GM18873 (cell line): ENCODE measurements around the gene SFXN5.

Experiments
- ATAC-seq: cut with Tn5 transposase; IDR thresholded peaks from one replicate; pipeline ENCODE4 v1.9.1; 2021; ENCODE audit warnings: mild to moderate bottlenecking, moderate library complexity, moderate number of reproducible peaks; ENCODE audit not compliant: unreplicated experiment, low FRiP score

SFXN5 gene

DNA sequence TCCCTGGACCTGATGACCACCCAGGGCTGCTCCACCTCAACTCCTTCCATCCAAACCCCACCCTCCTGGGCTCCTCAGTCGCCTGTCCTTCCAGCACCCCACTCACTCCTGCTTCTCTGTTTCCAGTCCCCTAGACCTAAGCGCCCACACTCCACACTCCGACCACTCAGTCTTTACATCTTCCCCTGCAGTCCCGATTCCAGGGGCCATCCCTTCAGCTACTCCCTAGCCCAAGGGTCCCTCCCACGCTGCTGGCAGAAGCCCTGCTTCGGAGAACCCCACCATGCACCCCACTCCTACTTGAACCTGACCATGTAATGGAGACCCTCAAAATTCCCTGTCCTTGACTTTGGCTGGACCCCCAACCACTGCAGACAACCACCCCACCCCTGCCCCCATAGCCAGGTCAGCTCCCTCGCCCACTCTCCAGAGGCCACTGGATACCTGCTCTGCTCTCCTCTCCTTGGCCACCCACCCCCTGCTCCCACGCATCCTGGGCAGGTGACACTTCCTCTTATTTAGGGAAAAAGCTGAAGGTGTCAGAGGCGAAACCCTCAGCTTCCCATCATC lies 126.0 kb downstream of the SFXN5 start:
- no peak for ATAC-seq

GRCh38 chr2:72944804-72945449 lies 126.6 kb downstream of the SFXN5 start:
- ATAC-seq, result no peak

GRCh38 chr2:72943540-72944395 lies 127.7 kb downstream of the SFXN5 start:
- ATAC-seq, result no peak

DNA sequence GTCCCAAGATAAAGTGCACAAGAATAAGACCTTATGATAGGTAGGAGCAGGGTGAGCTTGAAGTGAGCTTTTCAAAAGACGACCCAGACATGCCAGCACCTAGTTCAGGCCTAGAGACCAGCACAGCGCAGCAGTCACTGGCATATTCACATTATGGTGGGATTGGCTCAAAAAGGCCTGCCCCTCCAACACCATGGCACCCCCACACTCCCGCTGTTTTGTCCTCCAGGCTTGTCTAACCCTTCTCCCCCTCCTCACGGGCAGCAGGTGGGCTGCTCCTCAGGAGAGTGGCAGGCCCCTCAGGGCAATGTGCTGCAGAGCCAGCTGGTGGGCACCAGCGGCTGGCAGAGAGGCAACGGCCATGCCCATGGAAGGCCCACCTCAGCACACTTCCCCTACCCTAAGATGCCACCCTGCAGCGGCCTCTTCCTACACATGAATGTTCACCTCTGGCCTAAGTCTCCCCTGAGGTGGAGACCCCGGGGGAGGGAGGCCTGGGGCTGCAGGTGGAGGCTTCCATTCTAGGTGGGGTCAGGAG lies 128.6 kb downstream of the SFXN5 start:
- ATAC-seq, result no peak

DNA sequence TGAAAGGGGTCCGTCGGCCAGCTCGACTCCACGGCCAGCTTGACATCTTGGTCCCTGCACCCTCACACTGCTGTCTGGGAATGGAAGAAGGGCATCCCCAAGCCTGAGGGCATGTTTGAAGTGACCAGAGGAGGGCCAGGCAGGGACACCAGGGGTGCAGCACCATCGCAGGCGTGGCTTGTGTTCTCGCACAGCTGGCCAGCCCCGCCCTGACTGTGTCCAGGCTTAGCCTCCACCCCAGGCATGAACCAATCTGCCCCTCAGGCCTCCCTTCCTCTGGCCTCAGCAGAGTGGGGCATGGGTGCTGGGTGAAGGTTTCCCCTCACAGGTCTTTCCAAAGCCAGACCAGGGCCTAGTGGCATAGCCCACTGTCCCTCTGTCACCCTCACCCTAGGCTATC lies 129.2 kb downstream of the SFXN5 start:
- no peak for ATAC-seq

GRCh38 chr2:72940786-72941185 lies 130.7 kb downstream of the SFXN5 start:
- no peak for ATAC-seq

GRCh38 chr2:72940361-72940760 lies 131.2 kb downstream of the SFXN5 start:
- no peak for ATAC-seq

DNA sequence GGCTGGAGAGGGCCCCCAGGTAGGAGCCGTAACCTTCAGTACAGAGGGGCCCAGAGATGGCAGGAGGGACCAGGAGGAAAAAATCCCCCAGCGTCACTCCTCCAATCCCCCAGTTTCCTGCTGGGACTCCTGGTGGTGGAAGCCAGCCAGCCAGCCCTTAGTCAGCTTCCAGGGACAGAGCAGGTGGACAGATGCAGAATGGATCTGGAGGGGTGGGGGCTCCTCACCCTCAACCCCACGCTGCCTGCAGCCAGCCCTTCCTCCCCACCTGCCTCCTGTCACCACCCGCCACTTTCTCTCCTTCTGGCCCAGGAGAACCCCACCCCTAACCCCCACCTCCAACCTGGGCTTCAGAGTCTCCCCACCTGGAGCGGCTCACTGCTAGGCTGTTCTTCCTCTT lies 133.1 kb downstream of the SFXN5 start:
- ATAC-seq, result no peak

DNA sequence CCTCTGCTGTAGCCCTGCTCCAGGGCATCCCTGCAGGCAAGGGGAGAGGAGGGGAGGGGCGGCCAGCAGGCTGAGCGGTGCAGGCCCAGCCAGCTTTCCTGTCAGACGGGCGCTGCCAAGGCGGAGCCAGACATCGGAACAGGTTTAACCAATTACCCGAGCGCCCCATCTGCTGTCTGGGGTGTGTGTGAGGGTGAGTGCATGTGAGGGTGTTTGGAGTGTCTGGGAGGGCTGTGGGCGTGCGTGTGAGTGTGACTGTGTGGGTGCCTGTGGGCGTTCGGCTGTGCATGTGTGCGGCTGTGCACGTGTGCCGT lies 134.2 kb downstream of the SFXN5 start:
- ATAC-seq, result no peak

GRCh38 chr2:72936660-72937355 lies 134.7 kb downstream of the SFXN5 start:
- ATAC-seq, result no peak

DNA sequence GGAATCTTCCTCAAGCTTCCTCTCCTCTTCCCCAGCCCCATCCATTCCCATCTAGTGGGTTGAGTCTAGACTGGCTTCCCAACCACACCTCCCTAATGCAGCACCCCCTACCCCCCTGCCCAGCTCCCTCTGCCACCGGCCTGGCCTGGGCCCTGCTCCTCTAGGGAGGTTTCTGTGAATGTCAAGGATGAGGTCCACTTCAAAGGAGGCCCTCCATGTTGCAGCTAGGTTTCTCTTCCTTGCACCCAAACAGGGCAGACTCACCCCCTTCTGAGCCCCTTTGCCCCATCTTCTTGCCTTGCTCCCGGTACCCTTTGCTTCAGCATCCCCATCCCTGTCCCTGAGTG lies 135.9 kb downstream of the SFXN5 start:
- no peak for ATAC-seq

DNA sequence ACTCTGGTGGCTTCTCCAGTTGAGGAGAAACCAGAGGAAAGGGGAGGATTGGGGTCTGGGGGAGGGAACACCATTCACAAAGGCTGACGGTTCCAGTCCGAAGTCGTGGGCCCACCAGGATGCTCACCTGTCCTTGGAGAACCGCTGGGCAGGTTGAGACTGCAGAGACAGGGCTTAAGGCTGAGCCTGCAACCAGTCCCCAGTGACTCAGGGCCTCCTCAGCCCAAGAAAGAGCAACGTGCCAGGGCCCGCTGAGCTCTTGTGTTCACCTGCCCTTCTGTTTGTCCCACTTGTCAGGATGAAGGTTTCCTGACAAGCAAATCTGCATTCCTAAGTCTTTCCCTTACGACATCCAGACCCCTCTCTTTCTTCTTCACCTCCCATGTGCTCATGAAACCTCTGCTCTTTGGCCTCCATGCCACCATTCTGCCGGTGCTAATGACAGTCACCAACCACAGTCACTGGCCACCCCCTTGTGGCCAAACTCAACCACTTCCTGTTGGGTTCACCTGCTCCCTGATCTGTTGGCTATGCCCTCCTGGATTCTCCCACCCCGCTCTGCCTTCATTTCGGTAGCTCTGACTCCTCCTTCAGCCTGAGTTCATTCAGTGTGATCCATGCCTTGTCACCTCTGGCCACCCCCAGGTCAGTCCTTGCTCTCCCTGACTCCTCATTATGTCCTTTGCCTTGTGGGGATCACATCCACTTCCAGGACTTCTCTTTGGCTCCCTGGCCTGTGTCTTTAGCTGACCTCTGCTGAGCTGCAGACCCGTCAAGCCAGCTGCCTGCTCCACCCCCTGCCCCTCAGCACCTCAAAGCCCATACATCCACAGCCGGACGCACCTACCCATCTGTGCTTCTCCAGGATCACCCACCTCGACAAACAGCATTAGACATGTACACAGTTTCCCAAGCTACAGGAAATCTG lies 136.6 kb downstream of the SFXN5 start:
- ATAC-seq, result no peak

GRCh38 chr2:72933646-72934151 lies 137.8 kb downstream of the SFXN5 start:
- no peak for ATAC-seq

GRCh38 chr2:72933207-72933606 lies 138.3 kb downstream of the SFXN5 start:
- ATAC-seq, result no peak

DNA sequence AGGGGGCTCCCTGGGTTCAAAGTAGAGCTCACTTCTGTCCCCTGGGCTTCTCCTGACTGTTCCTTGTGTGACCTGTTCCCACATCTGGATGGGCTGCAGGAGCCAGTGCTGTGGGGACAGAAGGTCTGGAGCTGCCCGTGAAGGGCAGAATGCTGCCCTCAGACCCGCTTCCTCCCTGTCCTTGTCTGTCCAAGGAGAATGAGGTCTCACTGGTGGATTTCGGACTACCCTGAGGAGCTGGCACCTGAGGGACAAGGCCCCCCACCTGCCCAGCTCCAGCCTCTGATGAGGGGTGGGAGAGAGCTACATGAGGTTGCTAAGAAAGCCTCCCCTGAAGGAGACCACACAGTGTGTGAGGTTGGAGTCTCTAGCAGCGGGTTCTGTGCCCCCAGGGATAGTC lies 138.7 kb downstream of the SFXN5 start:
- no peak for ATAC-seq

DNA sequence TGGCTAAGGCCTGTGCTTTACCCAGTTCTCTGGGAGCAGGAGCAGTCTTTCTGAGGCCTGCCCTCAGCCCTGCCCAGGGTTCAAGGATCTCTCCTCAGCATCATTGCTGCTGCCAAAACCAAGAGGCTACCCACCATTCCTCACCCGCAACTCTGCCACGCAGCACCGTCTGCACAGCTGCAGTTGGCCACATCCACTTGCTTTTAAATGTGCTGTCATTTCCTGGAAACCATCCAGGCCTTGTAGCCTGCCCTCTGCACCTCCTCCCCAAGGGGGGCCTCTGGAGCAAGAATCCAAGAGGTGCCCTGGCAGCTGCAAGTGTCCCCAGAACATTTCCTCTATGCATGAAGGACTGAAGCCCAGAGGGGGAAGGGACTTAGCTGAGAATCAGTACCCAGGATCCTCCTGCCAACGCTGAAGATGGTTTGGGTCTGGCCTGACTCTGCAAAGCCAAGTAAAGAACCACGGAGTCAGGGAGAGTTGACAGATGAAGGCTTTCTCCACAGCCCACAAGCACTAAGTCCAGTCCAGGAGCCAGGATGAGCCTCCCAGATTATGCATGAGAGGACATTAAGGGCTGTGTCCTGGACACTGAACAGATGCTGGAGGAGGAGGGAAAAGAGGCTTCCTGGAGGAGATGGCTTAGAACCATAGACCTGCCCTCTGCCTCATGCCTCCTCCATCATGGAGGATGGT lies 139.3 kb downstream of the SFXN5 start:
- no peak for ATAC-seq

GRCh38 chr2:72931280-72931910 lies 140.1 kb downstream of the SFXN5 start:
- no peak for ATAC-seq

- ATAC-seq, result no peak
These were observed 142.5 kb downstream of the SFXN5 start for GRCh38 chr2:72929010-72929409.
